Cardiac muscle cell (in vitro differentiated cells and primary cell): Measurements from ENCODE around the gene DST. TPM values are rescaled to one million over a fixed set of nuclear protein-coding genes. Genes with fewer than 3 reads are reported as not detected.

ENCODE experiments used
- DNase-seq, 2 donors: peaks; one replicate each; pipeline versions ENCODE4 v3.0.0 to v3.0.0-alpha.2; 2010 to 2017; ENCODE audit warnings: low read depth in 1 of 2, low spot score in 1 of 2
- H3K27ac ChIP-seq: fragments of 200-600 bp; sonication (generic); 2 replicates; pipeline ENCODE4 v1.5.1; 2016
- H3K27me3 ChIP-seq: fragments of 200-600 bp; sonication (generic); 2 replicates; pipeline ENCODE4 v1.6.0; 2016; ENCODE audit warnings: control low read depth
- H3K36me3 ChIP-seq: fragments of 200-600 bp; sonication (generic); 2 replicates; pipeline ENCODE4 v1.5.1; 2016; ENCODE audit warnings: control low read depth
- H3K4me1 ChIP-seq: fragments of 200-600 bp; sonication (generic); 2 replicates; pipeline ENCODE4 v1.8.1; 2017; ENCODE audit warnings: low read depth, mild to moderate bottlenecking, mixed run types
- H3K4me3 ChIP-seq: fragments of 200-600 bp; sonication (generic); 2 replicates; pipeline ENCODE4 v1.5.1; 2016; ENCODE audit warnings: mild to moderate bottlenecking
- H3K9me3 ChIP-seq: fragments of 200-600 bp; sonication (generic); 2 replicates; pipeline ENCODE4 v1.5.1; 2017; ENCODE audit warnings: low read depth, mild to moderate bottlenecking, control low read depth
- CTCF ChIP-seq: IDR thresholded peaks from 2 replicates; pipeline ENCODE4 v1.5.1; 2012; ENCODE audit warnings: low read depth, mild to moderate bottlenecking, low read length
- polyA plus RNA-seq: library from polyadenylated mRNA; unstranded; fragments of >200 nt; fragmentation: Nextera tagmentation; extraction: Ambion mirVana; gene quantifications from 2 replicates; pipeline ENCODE4 v1.2.1, GENCODE V29; 2016
- total RNA-seq: library from RNA; depleted of rRNA; stranded (reverse); fragments of >200 nt; gene quantifications from 2 replicates; pipeline ENCODE4 v1.2.3, GENCODE V29; 2016

Gene DST
- total and polyA plus RNA-seq, 2 experiments from 2014 or later, result 31.7 to 82.1 TPM

GRCh38 chr6:56507517-56507916 lies 135.2 kb downstream of the DST start:
- no peak for TF ChIP-seq CTCF
- Histone ChIP-seq H3K27me3 (no peaks in the 10 kb centered on the region), H3K36me3 (peaks cover 23% of the 10 kb centered on the region), H3K4me3 (no peak overlapping the region), H3K27ac (no peak overlapping the region), H3K9me3 (no peaks in the 10 kb centered on the region), H3K4me1 (no peaks in the 10 kb centered on the region)
- no peak for DNase-seq

- Histone ChIP-seq H3K9me3 (no peaks in the 10 kb centered on the region), H3K27me3 (no peaks in the 10 kb centered on the region), H3K4me3 (no peak overlapping the region), H3K36me3 (peaks cover 30% of the 10 kb centered on the region), H3K4me1 (no peaks in the 10 kb centered on the region), H3K27ac (no peak overlapping the region)
- DNase-seq, result no peak
- no peak for TF ChIP-seq CTCF
Observed at GRCh38 chr6:56505512-56506260, 137.0 kb downstream of the DST start.

- peaks cover 35% of the 10 kb centered on the region for H3K36me3 ChIP-seq
- no peak overlapping the region for H3K27ac ChIP-seq
- no peaks in the 10 kb centered on the region for H3K27me3 ChIP-seq
- TF ChIP-seq CTCF, result no peak
- H3K4me1 ChIP-seq, result no peaks in the 10 kb centered on the region
- no peak for DNase-seq
- no peaks in the 10 kb centered on the region for H3K9me3 ChIP-seq
- H3K4me3 ChIP-seq, result no peak overlapping the region
Observed at GRCh38 chr6:56501993-56502392, 140.7 kb downstream of the DST start.

- H3K4me1 ChIP-seq, result no peaks in the 10 kb centered on the region
- DNase-seq, result no peak
- H3K36me3 ChIP-seq, result peaks cover 26% of the 10 kb centered on the region
- no peak for TF ChIP-seq CTCF
- H3K27me3 ChIP-seq, result no peaks in the 10 kb centered on the region
- H3K9me3 ChIP-seq, result no peaks in the 10 kb centered on the region
- H3K27ac ChIP-seq, result no peak overlapping the region
- H3K4me3 ChIP-seq, result no peak overlapping the region
Observed at GRCh38 chr6:56499095-56499494, 143.6 kb downstream of the DST start.

GRCh38 chr6:56497691-56498090 lies 145.0 kb downstream of the DST start:
- peaks cover 31% of the 10 kb centered on the region for H3K36me3 ChIP-seq
- no peak for TF ChIP-seq CTCF
- DNase-seq, result no peak
- no peak overlapping the region for H3K27ac ChIP-seq
- no peaks in the 10 kb centered on the region for H3K9me3 ChIP-seq
- H3K27me3 ChIP-seq, result no peaks in the 10 kb centered on the region
- no peak overlapping the region for H3K4me3 ChIP-seq
- H3K4me1 ChIP-seq, result no peaks in the 10 kb centered on the region
